Activated CD4-positive, alpha-beta T cell treated with anti-CD3 and anti-CD28 coated beads, Interleukin-2, amount 50 U/mL, for 16 hours (primary cell): ENCODE data around the gene SPTSSB.
A peak's percentile ranks its signal among the peaks of the same experiment; 100 is the strongest.

Source experiments
- DNase-seq: peaks from one replicate; pipeline ENCODE4 v3.0.0-alpha.2; 2020

Gene SPTSSB

GRCh38 chr3:161390200-161390599, 18.9 kb upstream of the SPTSSB start:
- no peak for DNase-seq

DNA sequence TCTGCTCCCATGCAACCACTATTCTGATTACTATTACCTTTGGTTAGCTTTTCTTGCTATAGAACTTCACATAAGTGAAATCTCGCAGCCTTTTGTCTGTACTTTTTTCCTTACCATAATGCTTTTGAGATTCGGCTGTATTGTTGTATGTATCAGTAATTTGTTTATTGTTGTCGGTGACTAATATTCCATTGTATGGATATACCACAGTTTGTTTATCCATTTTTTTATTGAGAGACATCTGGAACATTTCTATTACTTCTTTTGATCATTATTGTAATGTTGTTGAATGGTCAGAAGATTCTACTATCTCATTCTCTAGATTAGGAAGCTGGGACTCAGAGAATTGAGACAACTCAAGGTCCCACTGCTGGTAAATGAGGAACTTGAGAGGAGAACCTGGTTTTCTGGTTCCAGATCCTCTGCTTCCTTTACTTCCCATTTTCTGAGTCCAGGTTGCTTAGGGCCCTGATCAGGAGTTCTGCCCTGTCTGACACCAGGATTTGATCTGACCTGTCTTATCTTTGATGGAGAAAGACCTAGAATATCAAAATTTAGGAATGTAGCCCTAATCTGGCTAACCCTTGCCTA, 18.2 kb upstream of the SPTSSB start:
- DNase-seq: no peak

- DNase-seq: no peak
These were observed 17.5 kb upstream of the SPTSSB start for GRCh38 chr3:161388855-161389254.

- DNase-seq: no peak
These were observed 15.9 kb upstream of the SPTSSB start for GRCh38 chr3:161386991-161387770.

DNA sequence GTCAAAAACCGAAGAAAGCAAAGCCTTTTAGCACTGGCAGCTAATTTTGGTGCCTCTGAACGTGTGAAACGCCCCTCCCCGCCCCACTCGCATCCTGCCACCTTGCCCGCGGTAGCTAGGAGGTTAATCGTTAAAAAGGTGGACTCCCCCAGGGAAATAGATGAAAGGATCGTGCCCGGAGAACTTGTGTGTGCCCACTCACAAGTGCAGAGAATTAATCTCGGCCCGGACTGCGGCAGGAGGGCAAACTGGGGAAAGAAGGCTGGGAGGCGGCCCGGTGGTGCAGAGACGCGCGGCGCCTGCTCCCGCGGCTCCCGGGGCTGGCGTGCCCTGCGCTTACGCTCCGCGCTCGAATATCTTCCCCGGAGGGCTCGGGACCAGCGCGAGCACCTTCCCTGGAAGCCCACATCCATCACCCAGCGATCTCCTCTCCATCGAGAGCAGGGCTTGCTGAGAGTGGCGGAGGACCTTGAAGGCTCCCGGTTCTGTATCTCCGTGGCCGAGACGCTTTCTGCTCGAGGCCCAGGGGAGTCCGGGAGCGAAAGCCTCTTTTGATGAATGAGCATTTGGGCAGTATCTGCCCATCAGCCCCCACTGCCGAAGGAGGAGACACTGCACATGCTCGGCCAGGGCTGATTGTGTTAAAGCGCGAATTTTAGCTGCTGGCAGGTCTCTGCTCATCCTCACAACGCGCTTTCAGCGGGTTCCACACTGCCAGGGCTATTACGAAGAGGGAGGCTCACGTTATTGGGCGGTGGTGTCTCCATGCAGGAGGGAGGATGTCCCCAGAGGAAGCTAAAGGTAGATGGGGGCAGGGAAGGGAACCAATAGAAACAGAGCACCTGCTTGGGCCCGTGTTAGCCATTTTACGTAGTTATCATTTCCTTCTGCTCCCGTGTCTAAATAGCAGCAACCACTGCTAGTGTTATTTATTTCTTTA, 1.3 kb upstream of the SPTSSB start:
- DNase-seq: no peak

- DNase-seq: no peak
These were observed 1.8 kb downstream of the SPTSSB start for GRCh38 chr3:161369531-161369930.

GRCh38 chr3:161366094-161366493, 5.2 kb downstream of the SPTSSB start:
- no peak for DNase-seq

- no peak for DNase-seq
These were observed 12.8 kb downstream of the SPTSSB start for GRCh38 chr3:161358488-161358887.

DNA sequence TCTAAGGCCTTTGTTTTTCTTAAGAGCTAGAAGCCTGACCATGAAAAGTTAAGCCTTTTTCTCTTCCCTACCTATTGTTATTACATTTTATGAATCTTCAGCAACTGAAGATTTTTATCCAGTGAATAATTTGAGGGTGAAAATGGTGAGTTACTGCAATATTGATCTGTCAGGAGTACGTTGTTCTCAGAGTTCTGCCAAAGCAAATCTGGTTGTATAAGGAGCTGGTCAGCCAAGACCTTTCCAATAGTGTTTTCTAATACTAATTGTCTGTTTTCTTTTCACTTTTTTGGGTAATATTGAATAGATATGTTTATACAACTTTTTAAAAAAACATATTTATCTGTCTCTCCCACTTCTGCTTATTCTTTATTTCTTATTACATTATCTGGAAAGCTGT, 15.0 kb downstream of the SPTSSB start:
- no peak for DNase-seq

DNA sequence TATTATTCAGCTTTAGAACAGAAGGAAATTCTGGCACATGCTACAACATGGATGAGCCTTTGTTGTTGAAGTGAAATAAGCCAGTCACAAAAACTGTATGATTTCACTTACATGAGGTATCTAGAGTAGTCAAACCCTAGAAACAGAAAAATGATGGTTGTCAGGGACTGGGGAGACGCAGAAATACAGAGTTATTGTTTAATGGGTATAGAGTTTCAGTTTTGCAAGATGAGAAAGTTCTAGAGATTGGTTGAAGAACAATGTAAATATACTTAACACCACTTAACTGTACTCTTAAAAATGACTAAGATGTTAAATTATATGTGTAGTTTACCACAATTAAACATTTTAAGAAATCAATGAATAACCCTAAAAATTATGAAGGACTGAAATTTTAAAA, 15.8 kb downstream of the SPTSSB start:
- no peak for DNase-seq

- DNase-seq: no peak
These were observed 16.8 kb downstream of the SPTSSB start for GRCh38 chr3:161354554-161354953.

DNA sequence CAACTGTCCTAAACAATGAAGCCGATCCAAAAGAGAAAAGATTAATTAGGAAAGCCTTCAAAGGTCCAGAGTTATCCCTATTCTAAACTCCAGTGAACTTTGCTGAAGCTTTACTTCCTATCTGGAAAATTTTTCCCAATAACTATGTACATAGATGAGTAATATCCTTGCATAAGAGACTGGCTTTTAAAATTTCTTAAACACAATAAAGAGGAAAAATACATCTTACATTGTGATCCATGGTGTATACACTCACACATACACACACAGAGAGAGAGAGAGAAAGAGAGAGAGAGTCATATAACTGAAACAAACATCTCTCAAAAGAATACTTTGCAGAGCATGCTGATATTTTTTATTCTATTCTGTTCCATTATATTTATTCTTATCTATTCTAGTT, 20.0 kb downstream of the SPTSSB start:
- DNase-seq: no peak

DNA sequence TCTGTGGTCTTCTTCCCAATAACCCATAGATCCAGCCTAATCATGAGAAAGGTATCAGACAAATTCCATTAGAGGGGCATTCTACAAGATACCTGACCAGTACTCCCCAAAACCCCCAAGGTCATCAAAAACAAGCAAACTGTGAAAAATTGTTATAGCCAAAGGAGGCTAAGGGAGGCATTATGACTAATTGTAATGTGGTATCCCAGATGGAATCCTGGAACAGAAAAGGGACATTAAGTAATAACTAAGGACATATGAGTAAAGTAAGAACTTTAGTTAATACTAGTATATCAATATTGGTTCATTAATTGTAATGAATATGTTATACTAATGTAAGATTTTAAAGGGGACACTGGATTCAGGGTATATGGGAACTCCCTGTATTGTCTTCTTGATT, 20.4 kb downstream of the SPTSSB start:
- no peak for DNase-seq

DNA sequence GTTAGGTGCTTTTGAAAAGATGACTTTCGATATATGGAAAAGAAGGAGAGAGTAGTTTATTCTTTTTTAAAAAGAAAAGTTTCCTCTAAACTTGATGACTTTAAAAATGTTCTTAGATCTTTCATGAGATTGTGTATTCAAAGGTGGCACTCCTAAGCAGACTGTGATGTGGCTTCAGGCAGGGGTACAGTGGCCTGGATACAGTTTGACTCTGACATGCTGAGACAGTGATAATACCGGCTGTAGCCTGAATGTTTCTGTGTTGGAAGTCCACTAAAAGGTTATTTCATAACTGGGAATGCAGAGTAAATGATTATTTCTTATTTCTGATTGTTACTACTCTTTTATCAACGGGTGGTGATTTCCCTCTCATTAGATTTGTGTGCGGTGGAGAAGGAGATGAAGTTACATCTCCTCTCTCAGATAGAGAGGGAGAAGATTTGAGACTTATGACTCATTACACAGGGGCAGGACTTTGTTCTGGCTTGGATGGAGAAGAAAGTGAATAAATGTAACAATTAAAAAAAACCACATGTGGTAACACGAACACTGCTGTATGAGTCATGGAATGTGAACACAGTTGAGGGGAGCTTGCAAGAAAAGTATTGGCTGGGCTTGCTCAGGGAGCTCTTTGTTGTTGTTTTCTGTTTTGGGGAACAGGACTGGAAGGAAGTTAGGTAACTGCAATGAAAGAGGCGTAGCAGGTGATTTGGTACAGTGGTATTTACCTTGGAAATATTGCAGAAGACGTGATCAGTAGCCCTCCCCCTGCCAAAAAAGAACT, 21.6 kb downstream of the SPTSSB start:
- peak; percentile 61 for DNase-seq

DNA sequence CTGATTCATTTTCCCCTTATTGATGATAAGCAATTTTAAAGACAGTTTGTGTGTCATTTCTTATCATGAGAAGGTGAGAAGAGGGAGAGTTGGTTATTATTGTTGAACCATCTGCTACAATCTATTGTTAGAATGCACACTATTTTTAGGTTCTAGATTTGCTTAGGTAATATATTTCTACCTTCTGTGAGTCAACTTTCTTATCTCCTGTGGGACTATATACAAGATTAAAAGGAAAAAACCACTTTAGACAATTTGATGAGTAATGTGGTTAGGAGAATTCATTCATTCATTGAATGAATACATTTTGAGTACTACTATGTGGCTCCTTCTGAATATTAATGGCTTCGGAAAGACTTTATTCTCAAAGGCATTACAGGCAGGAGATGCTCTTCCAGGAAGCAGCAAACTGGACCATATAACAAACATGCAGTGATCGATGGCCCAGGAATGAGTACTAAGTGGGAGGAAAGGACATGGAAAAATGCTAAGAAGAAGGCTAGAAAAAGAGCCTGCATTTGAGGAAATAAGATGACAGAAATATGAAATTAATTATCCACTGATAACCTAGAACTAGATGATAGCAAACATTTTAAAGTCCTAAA, 22.4 kb downstream of the SPTSSB start:
- peak; percentile 7 for DNase-seq

DNA sequence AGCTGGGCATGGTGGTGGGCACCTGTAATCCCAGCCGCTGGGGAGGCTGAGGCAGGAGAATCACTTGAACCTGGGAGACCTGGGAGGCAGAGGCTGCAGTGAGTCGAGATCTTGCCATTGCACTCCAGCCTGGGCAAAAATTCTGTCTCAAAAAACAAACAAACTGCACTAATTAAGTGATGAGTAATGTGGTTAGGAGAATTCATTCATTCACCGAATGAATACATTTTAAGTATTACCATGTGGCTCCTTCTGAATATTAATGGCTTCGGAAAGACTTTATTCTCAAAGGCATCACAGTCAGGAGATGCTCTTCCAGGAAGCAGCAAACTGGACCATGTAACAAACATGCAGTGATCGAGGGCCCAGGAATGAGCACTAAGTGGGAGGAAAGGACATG, 23.6 kb downstream of the SPTSSB start:
- no peak for DNase-seq

GRCh38 chr3:161345023-161345422, 26.3 kb downstream of the SPTSSB start:
- no peak for DNase-seq

GRCh38 chr3:161343986-161344385, 27.3 kb downstream of the SPTSSB start:
- DNase-seq: no peak

GRCh38 chr3:161343540-161343939, 27.8 kb downstream of the SPTSSB start:
- DNase-seq: no peak

GRCh38 chr3:161342629-161343028, 28.7 kb downstream of the SPTSSB start:
- DNase-seq: no peak

- no peak for DNase-seq
These were observed 31.5 kb downstream of the SPTSSB start for GRCh38 chr3:161339517-161340500.
